Kidney epithelial cell (primary cell): ENCODE data around the gene KRT6A. TPM values are rescaled to one million over a fixed set of nuclear protein-coding genes. Genes with fewer than 3 reads are reported as not detected.

ENCODE experiments used
- DNase-seq: peaks from one replicate; pipeline ENCODE4 v3.0.0-alpha.2; 2010; ENCODE audit warnings: low read depth
- H3K27me3 ChIP-seq: 2 replicates; pipeline ENCODE4 v1.6.0; 2011; ENCODE audit warnings: low read length; ENCODE audit not compliant: control insufficient read depth, insufficient read depth
- H3K36me3 ChIP-seq: 2 replicates; pipeline ENCODE4 v1.5.1; 2011; ENCODE audit warnings: low read length; ENCODE audit not compliant: control insufficient read depth, insufficient read depth
- H3K4me3 ChIP-seq: 2 replicates; pipeline ENCODE4 v1.5.1; 2011; ENCODE audit warnings: low read depth, mild to moderate bottlenecking, control low read depth, low read length
- total RNA-seq: library from RNA; depleted of rRNA; stranded (reverse); fragments of >200 nt; gene quantifications from 2 replicates; pipeline ENCODE4 v1.2.3, GENCODE V29; 2015
- TF ChIP-seq, protein P1 (sequence below): IDR thresholded peaks from 2 replicates; pipeline ENCODE4 v1.5.1; 2011; ENCODE audit warnings: mild to moderate bottlenecking, moderate library complexity, low read length, control low read depth, inconsistent platforms; ENCODE audit not compliant: insufficient read depth, poor library complexity, severe bottlenecking

KRT6A gene
- total RNA-seq, 1 donor from 2014 or later = 0.21 TPM

DNA sequence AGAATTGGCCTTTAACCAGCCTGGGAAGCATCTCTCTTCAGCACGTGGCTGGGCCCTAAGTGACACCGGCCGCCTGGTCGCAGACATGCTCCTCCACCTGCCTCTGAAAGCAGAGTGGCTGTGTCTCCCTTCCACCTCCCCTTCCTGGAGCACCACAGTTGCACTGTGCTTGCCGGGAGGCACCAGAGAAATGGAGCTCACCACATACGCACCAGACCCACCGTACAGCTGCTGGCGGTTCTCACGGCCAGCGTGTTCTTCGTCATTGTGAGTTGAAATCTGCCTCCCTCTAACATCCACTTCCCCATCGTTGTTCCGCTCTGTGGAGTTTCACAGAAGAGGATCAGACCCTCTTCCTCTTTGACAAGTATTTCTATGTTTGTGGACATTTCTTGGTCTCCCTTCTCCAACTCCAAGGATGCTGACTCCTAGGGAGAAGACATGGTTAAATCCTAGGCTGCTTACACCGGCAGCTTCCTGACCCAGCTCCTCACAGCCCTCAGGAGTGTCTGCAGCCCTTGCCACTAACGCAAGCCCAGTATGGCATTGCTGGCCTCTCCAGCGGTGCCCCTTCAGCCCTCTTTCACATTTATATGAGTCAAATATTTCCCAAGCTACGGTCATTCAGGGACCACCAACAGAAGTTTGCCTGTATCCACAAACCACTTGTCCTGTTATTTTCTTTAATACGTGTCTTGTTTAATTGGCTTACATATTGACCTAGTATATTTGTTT lies 38.7 kb upstream of the KRT6A start:
- TF ChIP-seq, protein P1, sequence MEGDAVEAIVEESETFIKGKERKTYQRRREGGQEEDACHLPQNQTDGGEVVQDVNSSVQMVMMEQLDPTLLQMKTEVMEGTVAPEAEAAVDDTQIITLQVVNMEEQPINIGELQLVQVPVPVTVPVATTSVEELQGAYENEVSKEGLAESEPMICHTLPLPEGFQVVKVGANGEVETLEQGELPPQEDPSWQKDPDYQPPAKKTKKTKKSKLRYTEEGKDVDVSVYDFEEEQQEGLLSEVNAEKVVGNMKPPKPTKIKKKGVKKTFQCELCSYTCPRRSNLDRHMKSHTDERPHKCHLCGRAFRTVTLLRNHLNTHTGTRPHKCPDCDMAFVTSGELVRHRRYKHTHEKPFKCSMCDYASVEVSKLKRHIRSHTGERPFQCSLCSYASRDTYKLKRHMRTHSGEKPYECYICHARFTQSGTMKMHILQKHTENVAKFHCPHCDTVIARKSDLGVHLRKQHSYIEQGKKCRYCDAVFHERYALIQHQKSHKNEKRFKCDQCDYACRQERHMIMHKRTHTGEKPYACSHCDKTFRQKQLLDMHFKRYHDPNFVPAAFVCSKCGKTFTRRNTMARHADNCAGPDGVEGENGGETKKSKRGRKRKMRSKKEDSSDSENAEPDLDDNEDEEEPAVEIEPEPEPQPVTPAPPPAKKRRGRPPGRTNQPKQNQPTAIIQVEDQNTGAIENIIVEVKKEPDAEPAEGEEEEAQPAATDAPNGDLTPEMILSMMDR = no peak

DNA sequence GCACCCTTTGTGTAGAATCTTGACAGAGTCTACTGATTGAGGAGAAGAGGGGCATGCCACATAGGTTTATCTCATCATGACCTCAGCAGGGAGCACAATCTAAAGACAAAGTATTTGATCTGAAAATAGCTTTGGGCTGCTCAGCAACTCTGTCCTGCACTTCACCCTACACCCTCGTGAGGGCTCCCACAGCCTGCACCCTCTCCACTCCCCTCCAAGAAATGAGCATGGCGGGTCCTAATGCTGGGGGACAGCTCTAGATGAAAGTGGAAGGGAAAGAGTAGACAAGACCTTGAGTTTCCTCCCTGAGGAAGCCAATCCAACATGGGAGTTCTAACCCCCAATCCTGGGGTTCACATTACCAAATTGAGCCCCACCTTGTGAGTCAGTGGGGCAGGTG lies 37.8 kb upstream of the KRT6A start:
- TF ChIP-seq, protein P1 = no peak
- H3K36me3 ChIP-seq = no peaks in the 10 kb centered on the region
- no peak overlapping the region for H3K4me3 ChIP-seq
- DNase-seq = no peak
- H3K27me3 ChIP-seq = peaks cover 2% of the 10 kb centered on the region

More for the DNA sequence above, 38.7 kb upstream of the KRT6A start:
- Histone ChIP-seq H3K36me3 (no peaks in the 10 kb centered on the region), H3K4me3 (no peak overlapping the region), H3K27me3 (no peaks in the 10 kb centered on the region)
- DNase-seq = no peak

GRCh38 chr12:52530366-52530765 lies 37.3 kb upstream of the KRT6A start:
- H3K27me3 ChIP-seq = peaks cover 2% of the 10 kb centered on the region
- DNase-seq = no peak
- no peak overlapping the region for H3K4me3 ChIP-seq
- no peaks in the 10 kb centered on the region for H3K36me3 ChIP-seq
- TF ChIP-seq, protein P1 = no peak

DNA sequence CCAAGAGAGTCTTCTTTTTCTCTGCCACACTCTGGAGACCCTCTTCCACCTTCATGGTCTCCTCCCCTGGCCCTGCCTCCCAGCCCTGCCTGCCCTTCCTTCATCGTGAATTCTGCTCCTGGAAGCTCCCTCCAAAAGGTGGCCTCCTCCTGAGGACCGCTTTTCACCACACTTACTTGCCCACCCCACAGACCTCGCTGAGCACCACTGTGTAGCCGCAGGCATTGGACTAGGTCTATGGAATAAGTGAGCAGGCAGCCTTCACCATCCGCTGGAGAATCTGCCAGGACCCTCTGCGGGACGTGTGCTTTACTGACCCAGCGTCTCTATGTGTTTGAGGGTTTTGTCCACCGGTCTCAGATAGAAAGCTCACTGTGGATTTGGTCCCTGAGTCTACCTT lies 36.8 kb upstream of the KRT6A start:
- TF ChIP-seq, protein P1 = no peak
- peaks cover 2% of the 10 kb centered on the region for H3K27me3 ChIP-seq
- DNase-seq = no peak
- H3K4me3 ChIP-seq = no peak overlapping the region
- no peaks in the 10 kb centered on the region for H3K36me3 ChIP-seq

DNA sequence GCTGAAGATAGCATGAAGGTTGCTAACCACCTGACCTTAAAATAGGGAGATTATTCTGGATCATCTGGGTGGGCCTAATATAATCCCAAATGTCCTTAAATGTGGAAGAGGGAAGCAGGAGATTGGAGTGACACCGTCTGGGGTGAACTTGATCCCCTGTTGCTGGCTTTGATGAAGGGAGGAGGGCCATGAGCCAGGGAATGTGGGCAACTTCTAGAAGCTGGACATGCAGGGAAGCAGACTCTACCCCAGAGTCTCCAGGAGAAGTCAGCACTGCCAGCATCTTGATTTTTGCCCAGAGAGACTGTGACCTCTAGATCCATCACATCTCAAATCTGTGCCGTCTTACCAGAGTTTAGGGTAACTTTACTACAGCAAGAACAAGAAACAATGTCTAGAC lies 36.4 kb upstream of the KRT6A start:
- DNase-seq = no peak
- H3K4me3 ChIP-seq = no peak overlapping the region
- TF ChIP-seq, protein P1 = no peak
- H3K36me3 ChIP-seq = no peaks in the 10 kb centered on the region
- H3K27me3 ChIP-seq = peaks cover 2% of the 10 kb centered on the region

DNA sequence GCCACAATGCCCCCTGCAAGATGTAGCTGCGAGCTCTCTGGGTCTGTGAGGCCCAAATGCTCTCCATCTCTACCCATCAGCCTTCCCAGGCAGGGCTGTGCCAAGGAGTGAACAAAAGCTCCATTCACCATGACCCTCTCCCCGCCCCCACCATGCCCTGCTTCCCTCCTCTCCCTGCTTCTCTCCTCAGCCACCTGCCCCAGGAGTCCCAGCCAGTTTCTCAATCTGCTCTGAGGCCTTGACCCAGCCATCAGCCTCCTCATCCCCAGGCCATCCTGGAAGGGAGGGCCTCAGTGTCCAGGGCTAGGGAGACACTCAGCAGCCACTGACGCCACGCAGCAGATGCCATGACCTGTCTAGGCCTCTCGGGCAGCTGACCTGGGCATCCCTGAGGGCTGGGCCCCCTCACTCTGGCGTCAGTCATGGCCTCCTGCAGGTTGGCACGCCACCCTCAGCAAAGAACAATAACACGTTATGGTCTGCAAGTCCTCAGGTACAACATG lies 35.6 kb upstream of the KRT6A start:
- peaks cover 5% of the 10 kb centered on the region for H3K27me3 ChIP-seq
- H3K4me3 ChIP-seq = no peak overlapping the region
- TF ChIP-seq, protein P1 = no peak
- H3K36me3 ChIP-seq = no peaks in the 10 kb centered on the region
- DNase-seq = no peak
